ENCODE data around the gene GPR149.

GPR149 gene

GRCh38 chr3:154349223-154349622, 80.8 kb downstream of the GPR149 start:
- no peak for TF ChIP-seq SIN3A (IDR thresholded peaks at IDR 0.05; ENCODE audit: borderline replicate concordance, insufficient read depth, low read length)
- TF ChIP-seq, protein P1, sequence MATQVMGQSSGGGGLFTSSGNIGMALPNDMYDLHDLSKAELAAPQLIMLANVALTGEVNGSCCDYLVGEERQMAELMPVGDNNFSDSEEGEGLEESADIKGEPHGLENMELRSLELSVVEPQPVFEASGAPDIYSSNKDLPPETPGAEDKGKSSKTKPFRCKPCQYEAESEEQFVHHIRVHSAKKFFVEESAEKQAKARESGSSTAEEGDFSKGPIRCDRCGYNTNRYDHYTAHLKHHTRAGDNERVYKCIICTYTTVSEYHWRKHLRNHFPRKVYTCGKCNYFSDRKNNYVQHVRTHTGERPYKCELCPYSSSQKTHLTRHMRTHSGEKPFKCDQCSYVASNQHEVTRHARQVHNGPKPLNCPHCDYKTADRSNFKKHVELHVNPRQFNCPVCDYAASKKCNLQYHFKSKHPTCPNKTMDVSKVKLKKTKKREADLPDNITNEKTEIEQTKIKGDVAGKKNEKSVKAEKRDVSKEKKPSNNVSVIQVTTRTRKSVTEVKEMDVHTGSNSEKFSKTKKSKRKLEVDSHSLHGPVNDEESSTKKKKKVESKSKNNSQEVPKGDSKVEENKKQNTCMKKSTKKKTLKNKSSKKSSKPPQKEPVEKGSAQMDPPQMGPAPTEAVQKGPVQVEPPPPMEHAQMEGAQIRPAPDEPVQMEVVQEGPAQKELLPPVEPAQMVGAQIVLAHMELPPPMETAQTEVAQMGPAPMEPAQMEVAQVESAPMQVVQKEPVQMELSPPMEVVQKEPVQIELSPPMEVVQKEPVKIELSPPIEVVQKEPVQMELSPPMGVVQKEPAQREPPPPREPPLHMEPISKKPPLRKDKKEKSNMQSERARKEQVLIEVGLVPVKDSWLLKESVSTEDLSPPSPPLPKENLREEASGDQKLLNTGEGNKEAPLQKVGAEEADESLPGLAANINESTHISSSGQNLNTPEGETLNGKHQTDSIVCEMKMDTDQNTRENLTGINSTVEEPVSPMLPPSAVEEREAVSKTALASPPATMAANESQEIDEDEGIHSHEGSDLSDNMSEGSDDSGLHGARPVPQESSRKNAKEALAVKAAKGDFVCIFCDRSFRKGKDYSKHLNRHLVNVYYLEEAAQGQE (IDR thresholded peaks at IDR 0.05; ENCODE audit: insufficient read depth in 1 of 2, low read depth in 2 of 2, low read length in 2 of 2), result no peak
- no peak for TF ChIP-seq POLR2AphosphoS5 (IDR thresholded peaks at IDR 0.05; ENCODE audit: low read depth, low read length)
- TF ChIP-seq FOXP2 (optimal IDR thresholded peaks at IDR 0.05; ENCODE audit: borderline replicate concordance, extremely low read depth, extremely low read length, insufficient read depth), result no peak
- no peak for TF ChIP-seq TAF1 (IDR thresholded peaks at IDR 0.05; ENCODE audit: borderline replicate concordance, insufficient read depth, low read length)

- TF ChIP-seq FOXP2 (optimal IDR thresholded peaks at IDR 0.05; ENCODE audit: borderline replicate concordance, extremely low read depth, extremely low read length, insufficient read depth) (no peak), SIN3A (IDR thresholded peaks at IDR 0.05; ENCODE audit: borderline replicate concordance, insufficient read depth, low read length) (no peak), TAF1 (IDR thresholded peaks at IDR 0.05; ENCODE audit: borderline replicate concordance, insufficient read depth, low read length) (no peak), POLR2AphosphoS5 (IDR thresholded peaks at IDR 0.05; ENCODE audit: low read depth, low read length) (no peak)
- TF ChIP-seq, protein P1 (IDR thresholded peaks at IDR 0.05; ENCODE audit: insufficient read depth in 1 of 2, low read depth in 2 of 2, low read length in 2 of 2), result no peak
Observed at GRCh38 chr3:154345422-154346122, 84.4 kb downstream of the GPR149 start.

DNA sequence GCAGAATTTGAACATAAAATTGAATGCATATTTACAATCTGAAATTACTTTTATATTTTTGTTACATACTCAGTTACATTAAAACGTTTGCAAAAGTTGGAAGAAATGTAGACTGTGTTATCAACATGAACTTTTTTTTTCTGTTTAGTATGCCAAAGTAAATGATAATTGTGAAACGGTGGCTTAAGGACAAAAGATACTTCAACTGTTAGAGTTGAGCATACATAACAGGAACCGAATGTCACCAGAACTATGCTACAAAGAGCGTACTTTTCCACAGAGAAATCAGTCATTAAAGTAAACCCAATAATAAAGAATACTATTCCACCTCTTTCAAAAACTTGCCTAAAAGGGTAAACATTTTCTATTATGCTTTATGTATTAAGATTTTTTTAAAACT, 91.4 kb downstream of the GPR149 start:
- TF ChIP-seq SIN3A (IDR thresholded peaks at IDR 0.05; ENCODE audit: borderline replicate concordance, insufficient read depth, low read length) (no peak), TAF1 (IDR thresholded peaks at IDR 0.05; ENCODE audit: borderline replicate concordance, insufficient read depth, low read length) (no peak), FOXP2 (optimal IDR thresholded peaks at IDR 0.05; ENCODE audit: borderline replicate concordance, extremely low read depth, extremely low read length, insufficient read depth) (no peak), POLR2AphosphoS5 (IDR thresholded peaks at IDR 0.05; ENCODE audit: low read depth, low read length) (no peak)
- TF ChIP-seq, protein P1 (IDR thresholded peaks at IDR 0.05; ENCODE audit: insufficient read depth in 1 of 2, low read depth in 2 of 2, low read length in 2 of 2), result no peak

- TF ChIP-seq TAF1 (IDR thresholded peaks at IDR 0.05; ENCODE audit: borderline replicate concordance, insufficient read depth, low read length) (no peak), POLR2AphosphoS5 (IDR thresholded peaks at IDR 0.05; ENCODE audit: low read depth, low read length) (no peak)
Observed at GRCh38 chr3:154338008-154338407, 92.0 kb downstream of the GPR149 start.

DNA sequence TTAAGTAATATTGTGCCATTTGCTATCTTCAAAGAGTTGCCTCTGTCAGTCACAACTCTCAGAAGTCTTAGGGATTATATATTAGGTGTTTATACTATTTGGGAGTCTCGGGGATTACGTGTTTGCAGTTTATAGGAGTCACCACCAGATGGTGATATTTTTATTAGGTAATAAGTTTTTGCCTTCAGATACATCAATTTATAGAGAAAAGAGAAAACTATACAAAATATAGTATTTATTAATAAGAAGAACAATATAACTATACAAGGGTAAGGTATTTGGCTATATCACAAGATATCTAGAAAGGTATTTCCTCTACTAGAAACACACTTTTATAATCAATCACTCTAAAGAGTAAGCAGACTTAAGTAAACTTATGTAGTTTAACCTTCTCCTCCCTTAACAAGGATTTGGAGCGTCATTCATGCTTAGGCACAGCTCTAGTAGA, 95.0 kb downstream of the GPR149 start:
- TF ChIP-seq POLR2AphosphoS5 (IDR thresholded peaks at IDR 0.05; ENCODE audit: low read depth, low read length) (no peak), FOXP2 (optimal IDR thresholded peaks at IDR 0.05; ENCODE audit: borderline replicate concordance, extremely low read depth, extremely low read length, insufficient read depth) (no peak), SIN3A (IDR thresholded peaks at IDR 0.05; ENCODE audit: borderline replicate concordance, insufficient read depth, low read length) (no peak), TAF1 (IDR thresholded peaks at IDR 0.05; ENCODE audit: borderline replicate concordance, insufficient read depth, low read length) (no peak)
- TF ChIP-seq, protein P1 (IDR thresholded peaks at IDR 0.05; ENCODE audit: insufficient read depth in 1 of 2, low read depth in 2 of 2, low read length in 2 of 2), result no peak
